Kidney glomerular epithelial cell (primary cell): Measurements from ENCODE around the gene PYGM.
A peak's percentile ranks its signal among the peaks of the same experiment; 100 is the strongest.

ENCODE experiments used
- DNase-seq: peaks from one replicate; lab custom pipeline; 2025; lab: John Stamatoyannopoulos, UW

PYGM gene

DNA sequence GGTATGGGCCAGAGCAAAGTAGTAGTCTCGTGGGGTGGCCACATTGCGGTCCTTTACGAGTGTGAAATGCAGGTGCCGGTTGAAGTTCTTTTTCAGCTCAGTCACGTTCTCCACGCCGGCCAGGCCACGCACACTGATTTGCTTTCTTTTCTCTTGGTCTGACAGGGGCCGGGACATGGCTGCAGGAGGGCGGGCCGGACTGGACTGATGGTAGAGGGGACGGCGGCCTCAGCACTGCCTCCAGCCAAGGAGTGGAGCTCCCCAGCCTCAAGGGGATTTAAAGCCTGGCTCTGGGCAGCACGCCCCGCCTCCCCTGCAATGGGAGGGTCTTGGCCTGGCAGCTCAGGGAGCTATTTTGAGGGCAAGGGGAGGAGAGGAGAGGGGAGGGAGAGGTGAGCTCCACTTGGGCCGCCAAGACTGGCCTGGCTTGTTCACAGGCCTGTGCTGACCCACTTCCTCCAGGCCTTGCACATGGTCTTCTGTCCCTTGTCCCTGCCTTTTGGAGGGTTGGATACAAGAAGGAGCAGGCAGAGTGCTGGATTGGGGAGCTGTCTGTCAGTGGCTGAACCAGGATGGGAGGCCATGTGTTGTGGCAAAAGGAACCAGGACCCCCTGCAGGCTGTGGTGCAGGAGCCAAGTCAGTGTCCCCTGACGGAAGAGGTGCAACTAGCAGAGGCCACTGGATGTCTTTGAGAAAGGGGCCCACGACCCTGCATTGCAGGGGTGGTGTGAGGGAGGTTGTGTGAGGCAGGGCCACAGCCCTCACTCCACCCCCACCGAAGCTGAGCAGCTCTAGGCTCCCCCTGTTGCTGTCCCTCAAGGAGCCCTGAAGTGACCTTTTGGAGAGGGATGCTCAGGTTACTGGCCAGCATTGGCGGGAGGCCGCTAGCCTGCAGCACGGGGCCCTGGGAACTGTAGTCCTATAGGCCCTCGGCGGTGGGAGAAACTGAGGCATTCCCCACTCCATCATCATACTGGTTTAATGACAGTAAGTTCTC is at the start of gene PYGM:
Gene PYGM (minus strand): TSS at position 253 of the 998 bp plus-strand sequence. CDS start 76 bp downstream, at position 177.
- DNase-seq, result no peak

DNA sequence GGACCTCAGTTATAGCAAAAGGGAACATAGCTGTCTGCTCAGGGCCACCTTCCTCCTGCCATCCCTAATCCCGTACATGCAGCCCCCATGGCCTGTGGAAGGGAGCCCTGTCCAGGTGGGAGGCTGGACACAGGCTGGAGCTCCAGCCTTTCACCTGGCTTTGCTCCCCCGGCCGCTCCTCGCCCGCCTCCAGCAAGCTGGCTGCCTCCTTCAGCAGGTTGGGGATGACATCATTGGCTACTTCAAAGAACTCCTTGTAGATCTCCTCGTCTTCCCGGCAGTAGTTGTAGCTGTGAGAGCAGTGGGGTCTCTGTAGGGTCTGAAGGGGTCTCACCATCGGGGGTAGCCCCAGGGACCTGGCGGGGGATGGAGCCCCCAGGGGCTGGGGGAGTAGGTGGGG is 45.7 kb upstream of the PYGM start:
- DNase-seq, result no peak

DNA sequence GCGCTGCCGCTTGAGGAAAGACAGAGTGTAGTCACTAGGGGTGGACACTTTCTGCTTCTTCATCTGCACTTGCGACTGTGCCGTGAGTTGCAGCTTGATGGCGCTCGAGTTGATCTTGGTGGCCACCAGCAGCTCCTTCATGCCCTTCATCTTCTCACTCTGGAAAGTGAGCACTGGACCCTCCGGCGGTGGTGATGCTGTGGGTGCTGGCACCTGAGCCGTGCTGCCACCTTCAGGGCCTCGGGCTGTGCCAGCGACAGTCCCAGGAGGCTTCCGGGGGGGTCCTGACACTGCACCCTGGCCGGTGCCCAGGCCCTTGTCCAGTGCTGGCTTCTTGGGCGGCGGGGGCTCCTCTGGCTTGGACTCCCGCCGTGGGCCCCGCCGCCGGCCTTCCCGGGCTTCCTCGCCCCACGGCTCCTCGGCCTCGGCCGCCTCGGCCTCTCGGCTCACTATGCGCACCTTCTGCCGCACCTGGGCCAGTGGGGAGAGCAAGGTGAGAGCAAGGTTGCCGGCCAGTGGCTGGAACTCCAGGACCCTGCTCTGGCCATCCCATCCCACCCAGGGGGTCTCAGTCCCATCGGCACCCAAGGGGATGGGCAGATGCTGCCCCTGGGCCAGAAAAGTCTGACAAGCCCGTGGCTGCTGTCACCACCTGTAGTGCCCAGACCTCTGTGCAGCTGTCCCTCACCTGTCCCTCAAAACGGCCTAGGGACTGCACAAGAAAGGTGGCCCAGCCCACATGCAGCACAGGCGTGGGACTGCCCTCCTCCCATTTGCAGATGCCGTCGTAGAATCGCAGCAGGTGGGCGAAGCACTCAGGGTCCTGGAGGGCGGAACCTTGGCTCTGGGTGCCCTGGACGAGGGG is 44.8 kb upstream of the PYGM start:
- no peak for DNase-seq

DNA sequence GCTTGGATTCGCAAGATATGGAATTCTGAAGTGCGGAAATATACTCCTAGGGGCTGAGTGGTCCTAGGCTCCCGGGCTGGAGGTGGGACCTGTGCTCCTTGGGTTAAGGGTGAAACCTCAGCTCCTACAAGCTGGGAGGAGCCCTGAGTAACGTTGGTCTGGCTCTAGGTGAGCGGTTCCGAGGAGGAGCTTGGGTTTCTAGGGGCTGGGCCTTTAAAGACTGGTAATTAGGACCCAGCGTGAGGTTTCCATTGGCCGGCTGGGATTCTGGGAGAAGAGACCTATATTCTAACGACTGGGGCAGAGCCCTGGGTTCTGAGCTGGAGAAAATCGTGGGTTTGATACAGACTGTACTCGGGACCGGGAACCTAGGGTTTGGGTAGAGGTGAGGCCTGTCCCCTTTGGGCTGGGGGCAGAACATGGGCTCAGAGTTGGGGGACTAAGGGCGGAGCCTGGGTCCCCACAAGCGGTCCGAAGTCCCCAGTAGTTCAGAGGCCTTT is 44.1 kb upstream of the PYGM start:
- DNase-seq, result peak; percentile 62

DNA sequence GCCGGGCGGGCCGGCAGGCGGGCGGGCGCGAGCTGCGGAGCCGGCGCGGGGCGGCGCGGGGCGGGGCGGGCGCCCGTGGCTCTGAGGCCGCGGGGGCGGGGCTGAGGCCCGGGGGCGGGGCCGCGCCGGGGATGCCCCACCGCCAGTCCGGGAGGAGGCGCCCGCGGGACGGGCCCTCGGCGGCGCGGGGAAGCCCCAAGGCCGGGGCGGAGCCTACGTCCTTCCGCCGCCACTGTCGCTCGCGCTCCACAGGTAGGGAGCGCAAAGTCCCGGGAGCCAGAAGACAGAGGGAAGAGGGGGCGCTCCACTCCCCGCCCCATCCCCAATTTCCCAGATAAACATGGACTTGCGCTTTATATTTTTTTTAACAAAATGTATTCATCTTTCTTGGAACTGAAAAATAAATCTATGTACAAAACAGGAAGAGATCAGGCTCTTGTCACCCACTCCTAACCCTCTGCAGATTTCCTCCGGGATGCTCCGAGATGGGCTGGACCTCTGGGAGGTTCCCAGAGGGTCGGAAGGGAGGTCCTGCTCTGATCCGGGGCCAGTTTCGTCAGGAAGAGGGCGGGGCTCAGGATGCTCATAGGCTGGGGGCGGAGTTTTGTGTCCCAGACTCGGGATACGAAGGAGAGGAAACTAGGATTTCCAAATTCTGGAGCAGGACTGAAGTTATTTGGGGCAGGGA is 43.5 kb upstream of the PYGM start, which contains the start of gene MAP4K2:
Gene MAP4K2 (minus strand): TSS at position 57 of the 688 bp plus-strand sequence. CDS start 65 bp downstream, outside the sequence.
- DNase-seq, result peak; percentile 67

DNA sequence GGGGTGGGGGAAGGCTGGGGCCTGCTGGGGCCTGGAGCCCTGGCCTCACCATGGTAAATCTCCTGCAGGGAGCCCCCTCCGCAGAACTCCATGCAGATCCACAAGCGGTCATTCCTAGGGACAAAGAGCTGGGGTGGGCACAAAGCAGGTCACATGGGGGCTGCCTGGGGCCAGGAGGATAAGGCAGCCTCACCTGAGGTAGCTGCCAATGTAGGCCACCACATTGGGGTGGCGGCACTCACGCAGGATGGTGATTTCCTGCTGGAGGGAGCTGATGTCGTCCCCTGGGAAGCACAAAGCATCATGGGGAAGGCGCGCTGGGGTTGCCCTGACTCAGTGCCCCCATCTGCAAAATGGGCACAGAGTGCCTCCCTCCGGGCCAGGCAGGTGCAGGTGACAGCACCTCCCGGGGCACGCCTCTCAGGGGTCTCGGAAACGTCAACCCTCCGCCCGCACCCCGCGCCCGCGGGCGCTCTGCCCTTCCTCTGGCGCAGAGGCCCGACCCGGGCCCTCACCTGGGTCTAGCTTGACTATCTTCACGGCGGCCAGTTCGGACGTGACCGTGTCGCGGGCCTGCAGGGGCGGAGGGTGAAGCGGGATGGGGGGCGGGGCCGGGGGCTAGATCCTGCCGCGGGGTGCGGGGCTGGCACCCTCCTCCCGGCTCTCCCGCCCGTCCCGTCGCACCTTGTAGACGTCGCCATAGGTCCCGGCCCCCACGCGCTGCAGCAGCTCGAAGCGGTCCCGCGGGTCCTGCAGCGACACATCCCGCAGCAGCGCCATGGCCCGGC is 42.8 kb upstream of the PYGM start:
- DNase-seq, result no peak

DNA sequence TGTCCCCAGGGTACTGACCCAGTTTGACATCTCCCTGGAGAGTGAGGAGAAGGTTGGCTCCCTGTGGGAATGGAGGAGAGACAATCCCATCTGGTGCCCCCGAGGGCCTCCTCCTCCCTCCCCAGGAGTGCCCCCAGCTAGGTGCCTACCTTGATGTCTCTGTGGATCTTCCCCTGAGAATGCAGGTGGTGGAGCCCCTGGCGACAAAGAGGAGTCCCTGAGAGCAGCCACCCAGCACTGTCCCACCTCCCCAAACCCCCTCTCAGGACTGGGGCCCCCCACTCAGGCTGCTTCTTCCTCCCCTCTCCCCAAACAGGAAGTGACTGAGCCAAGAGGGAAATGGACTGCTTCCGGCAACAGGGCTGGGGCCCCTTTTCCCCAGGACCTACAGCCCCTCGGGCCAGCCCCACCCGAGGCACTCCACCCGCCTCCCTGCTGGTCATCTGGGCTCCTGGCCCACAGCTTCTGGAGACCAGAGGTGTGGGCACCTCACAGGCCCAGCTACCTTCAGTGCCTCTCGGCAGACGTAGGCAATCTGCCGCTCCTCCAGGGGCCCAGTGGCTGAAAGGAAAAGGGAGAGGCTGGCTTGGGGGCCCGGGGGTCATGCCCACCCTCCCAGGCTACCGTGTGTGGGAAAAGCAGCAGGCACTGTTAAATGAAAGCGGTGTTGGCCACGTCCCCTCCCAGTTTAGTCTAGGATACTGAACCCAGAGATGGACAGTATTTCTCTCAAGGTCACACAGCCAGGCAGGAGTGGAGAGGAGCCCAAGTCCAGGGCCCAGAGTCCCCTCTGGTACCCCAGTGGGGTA is 42.0 kb upstream of the PYGM start:
- DNase-seq, result no peak

DNA sequence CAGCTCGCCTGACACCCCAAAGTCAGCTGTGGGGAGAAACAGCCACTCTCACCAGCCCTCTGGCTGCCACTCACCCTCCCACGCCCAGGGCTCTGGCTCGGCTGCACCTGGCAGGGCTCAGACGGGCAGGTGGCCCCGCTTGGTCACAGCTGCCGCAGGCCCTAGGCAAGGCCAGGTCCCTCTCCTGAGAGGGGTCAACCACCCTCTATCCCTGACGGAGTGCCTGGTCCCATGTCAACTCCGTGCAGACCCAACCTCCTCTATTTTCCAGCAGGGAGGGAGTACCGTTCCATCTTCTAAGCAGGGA is 41.3 kb upstream of the PYGM start:
- DNase-seq, result no peak

DNA sequence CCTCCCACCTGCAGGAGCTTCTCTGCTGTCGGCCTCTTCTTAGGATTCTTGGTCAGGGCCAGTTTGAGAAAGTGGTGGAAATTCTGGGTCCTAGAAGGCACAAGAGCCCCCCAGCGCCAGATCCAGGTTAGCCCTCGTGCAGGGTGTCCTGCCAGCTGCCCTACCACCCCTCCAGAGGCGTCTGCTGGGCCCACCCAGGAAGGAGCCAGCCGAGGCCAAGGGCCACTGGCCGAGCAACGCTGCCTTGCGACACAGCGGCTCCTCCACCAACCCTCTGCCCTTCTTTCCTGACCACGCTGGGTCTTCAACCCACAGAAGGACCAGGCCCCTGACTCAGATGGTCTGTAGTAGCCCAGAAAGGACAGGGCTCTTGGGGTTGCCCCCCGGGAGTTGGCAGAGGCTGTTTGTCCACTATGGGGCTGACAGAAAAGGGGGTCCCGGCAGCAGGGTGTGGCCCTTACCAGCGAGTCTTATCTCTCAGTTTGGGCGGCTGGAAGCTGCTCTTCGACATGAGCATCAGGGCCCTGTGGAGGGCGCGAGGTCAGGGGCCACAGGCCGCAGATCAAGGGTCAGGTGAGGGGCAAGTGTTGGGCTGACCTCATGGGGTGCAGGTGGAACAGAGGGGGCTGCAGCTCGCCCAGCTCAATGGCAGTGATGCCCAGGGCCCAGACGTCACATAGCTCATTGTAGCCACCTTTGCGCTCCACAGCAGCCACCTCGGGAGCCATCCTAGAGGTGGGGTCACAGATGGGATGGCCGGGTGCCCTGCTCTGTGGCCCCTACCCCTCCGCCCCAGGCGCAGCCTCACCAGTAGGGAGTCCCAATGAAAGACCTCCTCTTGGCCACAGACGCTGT is 40.8 kb upstream of the PYGM start:
- no peak for DNase-seq

DNA sequence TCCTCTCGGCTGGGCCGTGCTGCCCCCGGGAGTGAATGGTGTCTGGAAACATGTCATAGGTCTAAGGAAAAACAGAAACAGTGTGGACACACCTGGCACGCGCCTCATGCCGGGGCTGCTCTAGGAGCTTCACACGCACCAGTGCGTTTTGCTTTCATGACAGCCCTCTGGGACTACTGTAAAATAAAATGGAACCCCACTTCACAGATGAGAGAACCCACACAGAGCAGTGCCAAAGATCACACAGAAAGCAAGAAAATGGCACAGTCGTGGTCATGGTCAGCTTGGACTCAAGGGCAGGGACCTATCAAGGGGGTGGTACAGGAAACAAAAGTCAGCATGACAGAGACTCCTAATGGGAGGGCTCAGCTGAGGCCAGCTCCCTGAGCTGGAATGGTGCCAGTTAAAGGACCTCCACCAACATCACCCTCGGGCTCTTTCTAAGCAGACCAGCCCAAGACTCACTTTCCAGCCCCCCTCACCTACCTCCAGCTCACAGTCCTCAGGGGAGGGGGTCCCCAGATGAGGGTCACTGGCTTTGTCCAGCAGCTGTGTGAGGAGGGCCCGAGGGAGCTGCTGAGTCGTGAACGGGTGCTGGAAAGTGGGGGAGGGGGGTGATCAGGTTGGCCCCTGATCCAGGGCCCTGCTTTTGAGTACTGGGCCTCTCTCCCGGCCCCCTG is 40.0 kb upstream of the PYGM start:
- DNase-seq, result no peak

DNA sequence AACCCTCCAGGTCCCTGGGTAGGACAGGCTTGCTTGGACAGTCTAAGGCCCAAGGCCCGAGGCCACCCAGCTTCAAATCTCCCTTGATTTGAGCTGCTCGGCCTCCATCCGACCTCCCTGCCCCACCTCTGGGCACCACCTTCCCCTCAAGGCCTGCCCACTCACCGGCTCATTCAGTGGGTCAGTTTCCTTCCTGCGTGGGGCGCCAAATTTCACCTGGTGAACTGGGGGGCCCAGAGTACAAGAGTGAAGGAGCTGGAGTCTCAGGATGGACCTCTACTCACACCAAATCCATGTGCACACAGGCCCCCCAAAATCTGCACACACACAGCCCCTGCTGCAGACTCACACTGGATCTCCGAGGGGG is 39.5 kb upstream of the PYGM start:
- no peak for DNase-seq

DNA sequence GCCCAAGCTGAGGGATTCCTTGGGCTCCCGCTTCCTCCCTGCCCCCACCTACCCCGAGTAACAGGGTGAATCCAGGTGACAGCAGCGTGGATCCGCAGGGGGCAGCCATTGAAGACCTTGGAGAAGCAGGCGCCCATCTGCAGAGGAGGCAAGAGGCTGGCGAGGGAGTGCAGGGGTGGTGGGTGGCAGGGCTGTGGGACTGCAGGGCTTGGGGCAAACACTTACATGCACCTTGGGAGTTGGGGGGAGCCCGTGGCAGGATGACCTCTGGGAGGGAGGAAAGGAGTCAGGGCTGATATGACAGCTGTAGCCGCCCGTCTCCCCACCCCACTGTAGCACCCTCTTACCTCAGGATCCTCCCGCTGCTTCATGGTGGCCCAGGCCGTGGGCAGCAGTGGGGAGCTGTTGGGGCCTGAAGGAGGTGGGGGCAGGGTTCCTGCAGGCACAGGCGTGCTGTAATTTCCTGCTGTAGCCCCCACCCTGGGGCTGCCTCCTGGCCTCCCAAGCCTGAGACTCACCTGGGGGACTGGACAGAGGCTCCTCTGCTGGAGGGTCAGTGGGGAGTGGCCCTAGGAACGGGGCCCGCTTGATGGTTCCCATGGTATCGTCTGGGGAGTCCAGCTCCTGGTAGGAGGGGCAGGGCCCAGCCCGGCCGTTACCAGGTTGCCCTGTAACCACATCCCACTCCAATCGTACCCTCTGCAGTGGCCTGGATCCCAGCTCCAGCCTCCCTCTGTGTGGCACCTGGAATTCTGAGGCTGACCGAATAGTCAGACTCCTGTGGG is 37.2 kb upstream of the PYGM start:
- no peak for DNase-seq

DNA sequence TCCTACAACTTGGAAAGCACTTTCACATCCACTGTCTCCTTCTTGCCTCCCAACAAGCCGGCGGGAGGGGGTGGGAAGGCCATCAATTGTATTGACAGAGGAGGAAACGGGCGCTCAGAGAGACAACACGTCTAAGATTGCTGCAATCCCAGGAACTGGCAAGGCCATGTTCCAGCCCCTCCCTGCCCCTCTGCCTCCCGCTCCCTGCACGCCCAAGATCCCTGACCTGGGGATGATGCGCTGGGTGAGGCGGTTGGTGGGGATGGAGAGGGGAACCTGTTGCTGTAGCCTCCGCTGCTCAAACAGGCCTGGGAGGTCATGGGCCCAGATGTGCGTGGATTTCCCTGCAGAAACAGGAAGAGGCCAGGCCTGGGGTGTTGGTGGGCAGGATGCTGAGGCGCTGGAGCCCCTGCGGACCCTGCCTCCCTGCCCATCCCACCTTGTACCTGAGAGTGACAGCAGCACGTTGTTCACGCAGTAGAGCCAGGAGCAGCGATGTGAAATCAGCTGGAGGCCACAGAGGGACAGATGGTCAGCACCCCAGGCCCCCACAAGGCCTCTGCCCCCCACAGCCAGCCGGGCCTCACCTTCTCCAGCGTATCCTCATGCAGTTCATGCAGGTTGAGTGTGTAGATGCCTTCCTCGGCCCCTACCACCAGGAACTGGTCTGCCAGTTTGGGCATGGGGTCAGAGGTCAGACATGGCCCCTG is 36.4 kb upstream of the PYGM start:
- DNase-seq, result no peak

DNA sequence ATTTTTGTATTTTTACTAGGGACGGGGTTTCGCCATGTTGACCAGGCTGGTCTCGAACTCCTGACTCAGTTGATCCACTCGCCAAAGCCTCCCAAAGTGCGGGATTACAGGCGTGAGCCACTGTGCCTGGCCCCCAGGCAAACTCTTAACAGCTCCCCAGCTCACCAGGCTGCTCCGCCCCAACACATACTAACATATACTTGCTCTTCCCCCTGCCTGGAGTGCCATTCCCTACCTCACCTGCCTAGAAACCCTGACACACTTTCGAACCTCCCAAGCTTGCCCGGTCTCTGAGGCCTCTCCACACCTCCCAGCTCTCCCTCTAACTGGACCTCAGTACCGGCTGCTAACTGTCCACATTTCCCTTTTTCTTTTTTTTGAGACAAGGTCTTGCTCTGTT is 34.8 kb upstream of the PYGM start:
- DNase-seq, result no peak

DNA sequence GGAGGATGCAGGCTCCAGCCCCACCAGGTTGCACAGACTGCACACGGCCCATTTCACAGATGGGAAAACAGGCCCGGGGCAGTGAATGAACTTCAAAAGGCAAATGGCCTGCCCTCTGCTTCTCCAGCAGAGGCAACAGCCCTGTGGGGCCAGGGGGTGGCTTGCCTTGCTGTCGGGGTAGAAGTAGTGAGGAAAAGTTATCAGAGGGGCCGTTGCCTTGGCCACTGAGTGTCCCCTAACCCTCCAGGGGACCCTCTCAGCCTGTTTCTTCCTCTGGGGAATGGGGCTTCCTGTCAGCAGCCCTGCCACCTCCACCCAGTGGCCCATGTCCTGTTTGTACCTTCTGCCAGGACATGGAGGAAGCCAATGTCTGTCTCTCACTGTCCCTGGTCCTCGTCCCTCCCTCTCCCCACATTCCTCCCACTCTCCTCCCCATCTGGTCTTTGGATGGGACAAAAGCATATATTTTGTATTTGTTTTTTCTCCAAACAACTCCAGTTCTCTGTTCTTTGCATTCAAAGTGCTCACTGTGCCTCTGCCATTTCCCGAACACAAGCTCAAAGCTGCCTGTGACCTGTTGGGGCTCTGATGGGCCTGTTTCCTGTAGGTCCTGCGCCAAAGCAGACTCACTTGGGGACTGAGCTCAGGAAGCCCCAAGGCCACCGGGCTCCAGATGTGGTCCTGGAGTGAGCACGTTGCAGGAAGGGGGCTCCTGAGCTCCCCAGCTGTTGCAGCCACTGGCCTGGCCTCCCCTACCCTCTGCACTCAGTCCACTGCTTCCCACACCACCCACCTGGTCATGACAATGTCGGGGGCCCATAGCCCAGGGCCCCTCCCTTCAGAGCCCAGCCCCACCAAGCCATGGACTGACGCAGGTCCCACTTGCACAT is 33.7 kb upstream of the PYGM start:
- no peak for DNase-seq

DNA sequence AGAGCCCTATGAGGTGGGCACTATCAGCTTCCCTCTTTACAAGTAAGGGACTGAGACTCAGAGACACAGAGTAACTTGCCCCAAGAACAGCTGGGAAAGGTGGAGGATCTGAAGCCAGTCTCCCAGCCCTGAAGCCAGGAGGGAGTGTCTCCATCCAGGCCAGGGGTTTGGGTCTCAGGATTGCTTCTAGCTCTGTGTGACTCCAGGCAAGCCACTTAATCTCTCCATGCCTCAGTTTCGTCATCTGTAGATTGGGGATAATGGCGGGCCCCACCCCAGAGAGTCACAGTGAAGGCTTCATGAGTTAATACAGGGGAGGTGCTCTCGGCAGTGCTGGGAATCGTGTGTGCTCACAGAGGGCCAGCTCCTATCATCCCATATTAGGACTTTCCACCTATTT is 32.7 kb upstream of the PYGM start:
- DNase-seq, result no peak
